DOHH2 (cell line): ENCODE data around the gene ODAD3.

Experiments
- H3F3A ChIP-seq: fragments of 200-600 bp; sonication (generic), shearing (Covaris generic); 2 replicates; pipeline ENCODE4 v1.6.0; 2016; ENCODE audit warnings: antibody characterized with exemption, mild to moderate bottlenecking; ENCODE audit not compliant: control insufficient read depth, insufficient read depth
- H3K27ac ChIP-seq: fragments of 200-600 bp; sonication (generic); 2 replicates; pipeline ENCODE4 v1.5.1; 2014; ENCODE audit warnings: low read depth, mild to moderate bottlenecking, low read length, moderate library complexity
- H3K27me3 ChIP-seq: fragments of 200-600 bp; sonication (generic); 2 replicates; pipeline ENCODE4 v1.6.1; 2014; ENCODE audit warnings: mild to moderate bottlenecking, low read length, mixed read lengths; ENCODE audit not compliant: control insufficient read depth
- H3K36me3 ChIP-seq: fragments of 200-600 bp; sonication (generic); 2 replicates; pipeline ENCODE4 v1.6.1; 2014; ENCODE audit warnings: mild to moderate bottlenecking, low read length, moderate library complexity, mixed read lengths; ENCODE audit not compliant: control insufficient read depth
- H3K4me1 ChIP-seq: fragments of 200-600 bp; sonication (generic); 2 replicates; pipeline ENCODE4 v1.6.1; 2014; ENCODE audit warnings: mild to moderate bottlenecking, low read length, mixed read lengths; ENCODE audit not compliant: control insufficient read depth
- H3K4me2 ChIP-seq: fragments of 200-600 bp; sonication (generic); 2 replicates; pipeline ENCODE4 v1.6.0; 2014; ENCODE audit warnings: mild to moderate bottlenecking, low read length, moderate library complexity
- H3K4me3 ChIP-seq: fragments of 200-600 bp; sonication (generic); 2 replicates; pipeline ENCODE4 v1.5.1; 2014; ENCODE audit warnings: mild to moderate bottlenecking, low read length, mixed read lengths
- H3K79me2 ChIP-seq: fragments of 200-600 bp; sonication (generic); 2 replicates; pipeline ENCODE4 v1.6.1; 2014; ENCODE audit warnings: mild to moderate bottlenecking, low read length, mixed read lengths; ENCODE audit not compliant: control insufficient read depth
- H3K9me2 ChIP-seq: fragments of 200-600 bp; sonication (generic); replicated peaks from 2 replicates; pipeline ENCODE4 v1.6.1; 2014; ENCODE audit warnings: mild to moderate bottlenecking, low read length, mixed read lengths; ENCODE audit not compliant: control insufficient read depth
- H3K9me3 ChIP-seq: fragments of 200-600 bp; sonication (generic); 2 replicates; pipeline ENCODE4 v1.6.1; 2014; ENCODE audit warnings: antibody characterized with exemption, low read length, mixed read lengths; ENCODE audit not compliant: control insufficient read depth, insufficient read depth
- H4K20me1 ChIP-seq: fragments of 200-600 bp; sonication (generic); 2 replicates; pipeline ENCODE4 v1.6.0; 2014; ENCODE audit warnings: low read depth, mild to moderate bottlenecking, antibody characterized with exemption, low read length, moderate library complexity; ENCODE audit not compliant: control insufficient read depth, insufficient read depth
- CTCF ChIP-seq: fragments of 200-600 bp; sonication (generic); IDR thresholded peaks from one replicate; pipeline ENCODE4 v1.5.1; 2014; ENCODE audit warnings: antibody characterized with exemption, mild to moderate bottlenecking, low read depth, low read length; ENCODE audit not compliant: poor library complexity, severe bottlenecking
- EZH2phosphoT487 ChIP-seq: fragments of 200-600 bp; sonication (generic); IDR thresholded peaks from 2 replicates; pipeline ENCODE4 v1.6.1; 2017; ENCODE audit warnings: borderline replicate concordance, mild to moderate bottlenecking, antibody characterized with exemption, low read length, moderate library complexity, mixed read lengths

The ODAD3 gene

GRCh38 chr19:11423791-11424181 lies 11.1 kb downstream of the ODAD3 start:
- H3K4me2 ChIP-seq = no peak overlapping the region
- H3F3A ChIP-seq = peaks cover 6% of the 10 kb centered on the region
- TF ChIP-seq EZH2phosphoT487 = no peak
- TF ChIP-seq CTCF = no peak

GRCh38 chr19:11423164-11423790 lies 11.6 kb downstream of the ODAD3 start:
- no peaks in the 10 kb centered on the region for H3K79me2 ChIP-seq
- H3K9me2 ChIP-seq = no peaks in the 10 kb centered on the region
- peaks cover 47% of the 10 kb centered on the region for H3K27me3 ChIP-seq
- no peak overlapping the region for H3K27ac ChIP-seq
- no peaks in the 10 kb centered on the region for H3K9me3 ChIP-seq
- peaks cover 44% of the 10 kb centered on the region for H3K4me1 ChIP-seq
- H3K4me2 ChIP-seq = peak overlapping the region; percentile 48
- no peaks in the 10 kb centered on the region for H4K20me1 ChIP-seq
- H3K4me3 ChIP-seq = peak overlapping the region; percentile 48; the same call in 1 of the 2 replicates
- H3F3A ChIP-seq = peaks cover 6% of the 10 kb centered on the region
- H3K36me3 ChIP-seq = no peaks in the 10 kb centered on the region
- TF ChIP-seq CTCF (no peak), EZH2phosphoT487 (no peak)

More at GRCh38 chr19:11423791-11424181, 11.1 kb downstream of the ODAD3 start:
- Histone ChIP-seq H3K9me3 (no peaks in the 10 kb centered on the region), H3K79me2 (no peaks in the 10 kb centered on the region), H3K4me1 (peaks cover 39% of the 10 kb centered on the region), H3K36me3 (no peaks in the 10 kb centered on the region), H4K20me1 (no peaks in the 10 kb centered on the region), H3K27me3 (peaks cover 42% of the 10 kb centered on the region), H3K9me2 (no peaks in the 10 kb centered on the region), H3K27ac (no peak overlapping the region), H3K4me3 (no peak overlapping the region)

GRCh38 chr19:11422163-11423065 lies 12.5 kb downstream of the ODAD3 start:
- Histone ChIP-seq H3K4me1 (peaks cover 46% of the 10 kb centered on the region), H3K27ac (no peak overlapping the region), H3K9me2 (no peaks in the 10 kb centered on the region), H3K36me3 (no peaks in the 10 kb centered on the region), H3F3A (peaks cover 6% of the 10 kb centered on the region), H3K79me2 (no peaks in the 10 kb centered on the region), H4K20me1 (no peaks in the 10 kb centered on the region), H3K9me3 (no peaks in the 10 kb centered on the region), H3K27me3 (peaks cover 49% of the 10 kb centered on the region), H3K4me3 (peak overlapping the region; percentile 48), H3K4me2 (peak overlapping the region; percentile 48)
- TF ChIP-seq CTCF (no peak), EZH2phosphoT487 (no peak)
